Mesothelial cell of epicardium (in vitro differentiated cells): ENCODE data around the gene UGT2B17. TPM values are rescaled to one million over a fixed set of nuclear protein-coding genes. Genes with fewer than 3 reads are reported as not detected.
A peak's percentile ranks its signal among the peaks of the same experiment; 100 is the strongest.

Source experiments
- DNase-seq, 2 experiments: peaks; one replicate each; pipeline ENCODE4 v3.0.0; 2021; ENCODE audit warnings: low spot score in 2 of 2; ENCODE audit not compliant: unreplicated experiment in 2 of 2
- H3K27ac Mint-ChIP-seq: 2 replicates; pipeline ENCODE4 v1.8.0; 2021; ENCODE audit warnings: mixed read lengths
- H3K27me3 Mint-ChIP-seq: 2 replicates; pipeline ENCODE4 v1.8.0; 2021; ENCODE audit warnings: low read depth, mixed read lengths
- H3K36me3 Mint-ChIP-seq: 2 replicates; pipeline ENCODE4 v1.8.0; 2021; ENCODE audit warnings: mixed read lengths
- H3K4me1 Mint-ChIP-seq: 2 replicates; pipeline ENCODE4 v1.8.0; 2021; ENCODE audit warnings: mixed read lengths
- H3K4me3 Mint-ChIP-seq: 2 replicates; pipeline ENCODE4 v1.8.0; 2021; ENCODE audit warnings: mild to moderate bottlenecking, moderate library complexity, mixed read lengths
- H3K9me3 Mint-ChIP-seq: 2 replicates; pipeline ENCODE4 v1.8.0; 2021; ENCODE audit warnings: mixed read lengths
- total RNA-seq: library from RNA; stranded (reverse); gene quantifications from 3 replicates; pipeline ENCODE4 v1.2.1, GENCODE V29; 2021
- TF ChIP-seq, protein P1 (sequence below): fragments of 200-600 bp; sonication (generic); IDR thresholded peaks from one replicate; pipeline ENCODE4 v1.5.0; 2021; ENCODE audit warnings: antibody characterized with exemption; ENCODE audit not compliant: unreplicated experiment

The UGT2B17 gene
- total RNA-seq, 1 donor from 2014 or later = not detected

DNA sequence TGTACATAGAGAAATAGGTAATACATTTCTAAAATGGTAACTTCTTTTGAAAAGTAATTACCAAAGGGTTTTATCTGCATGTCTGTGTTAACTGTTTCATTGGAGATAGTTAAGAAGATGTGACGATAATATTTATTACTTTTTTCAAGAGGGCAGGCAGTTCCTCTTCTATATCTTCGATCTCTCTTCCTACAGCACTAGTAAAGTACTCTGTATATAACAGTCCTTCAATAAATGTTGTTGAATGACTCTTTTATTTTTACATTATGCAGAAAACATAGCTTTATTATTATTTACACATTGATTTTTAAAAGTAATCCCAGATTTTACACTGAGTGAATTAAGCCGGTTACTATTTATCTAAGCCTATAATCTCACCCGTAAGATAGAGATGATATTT, 77.1 kb downstream of the UGT2B17 start:
- Mint-ChIP-seq H3K4me1 (peaks cover 15% of the 10 kb centered on the region), H3K27me3 (no peaks in the 10 kb centered on the region), H3K4me3 (no peak overlapping the region), H3K36me3 (no peaks in the 10 kb centered on the region), H3K9me3 (peaks cover under 1% of the 10 kb centered on the region), H3K27ac (no peak overlapping the region)
- TF ChIP-seq, protein P1, sequence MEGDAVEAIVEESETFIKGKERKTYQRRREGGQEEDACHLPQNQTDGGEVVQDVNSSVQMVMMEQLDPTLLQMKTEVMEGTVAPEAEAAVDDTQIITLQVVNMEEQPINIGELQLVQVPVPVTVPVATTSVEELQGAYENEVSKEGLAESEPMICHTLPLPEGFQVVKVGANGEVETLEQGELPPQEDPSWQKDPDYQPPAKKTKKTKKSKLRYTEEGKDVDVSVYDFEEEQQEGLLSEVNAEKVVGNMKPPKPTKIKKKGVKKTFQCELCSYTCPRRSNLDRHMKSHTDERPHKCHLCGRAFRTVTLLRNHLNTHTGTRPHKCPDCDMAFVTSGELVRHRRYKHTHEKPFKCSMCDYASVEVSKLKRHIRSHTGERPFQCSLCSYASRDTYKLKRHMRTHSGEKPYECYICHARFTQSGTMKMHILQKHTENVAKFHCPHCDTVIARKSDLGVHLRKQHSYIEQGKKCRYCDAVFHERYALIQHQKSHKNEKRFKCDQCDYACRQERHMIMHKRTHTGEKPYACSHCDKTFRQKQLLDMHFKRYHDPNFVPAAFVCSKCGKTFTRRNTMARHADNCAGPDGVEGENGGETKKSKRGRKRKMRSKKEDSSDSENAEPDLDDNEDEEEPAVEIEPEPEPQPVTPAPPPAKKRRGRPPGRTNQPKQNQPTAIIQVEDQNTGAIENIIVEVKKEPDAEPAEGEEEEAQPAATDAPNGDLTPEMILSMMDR = no peak
- DNase-seq = no peak

DNA sequence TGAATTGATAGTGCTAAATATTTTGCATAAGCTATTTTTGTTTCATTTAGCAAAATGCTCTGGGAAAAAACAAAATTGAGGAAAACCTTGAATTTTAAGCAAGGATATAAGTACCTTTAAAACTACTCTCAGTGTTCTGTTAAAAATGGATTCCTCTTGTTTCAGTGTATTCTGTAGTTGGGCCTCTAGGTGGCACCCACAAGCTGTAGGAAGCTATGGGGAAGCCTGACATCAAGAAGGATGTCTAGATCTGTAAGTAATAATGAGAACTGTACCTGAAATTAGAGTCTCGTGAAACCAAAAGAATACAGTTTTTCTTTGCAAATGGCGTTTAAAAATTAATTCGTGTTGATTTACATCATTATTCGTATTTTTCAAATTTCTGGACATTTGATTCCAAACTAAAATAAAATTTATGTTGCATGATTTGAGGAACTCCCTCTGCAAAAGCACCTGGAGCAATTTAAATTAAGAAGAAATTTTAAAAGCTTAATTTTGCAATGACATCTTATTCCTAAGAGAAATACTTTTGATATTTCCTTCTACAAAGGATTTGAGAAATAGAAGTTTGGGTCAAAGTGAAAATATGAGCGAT, 77.6 kb downstream of the UGT2B17 start:
- H3K4me1 Mint-ChIP-seq = peaks cover 18% of the 10 kb centered on the region
- peaks cover 4% of the 10 kb centered on the region for H3K9me3 Mint-ChIP-seq
- TF ChIP-seq, protein P1 = peak; percentile 69
- H3K27ac Mint-ChIP-seq = no peak overlapping the region
- no peaks in the 10 kb centered on the region for H3K27me3 Mint-ChIP-seq
- H3K36me3 Mint-ChIP-seq = no peaks in the 10 kb centered on the region
- peak in 1 of 2 experiments; percentile 51 for DNase-seq
- peak overlapping the region; percentile 10 for H3K4me3 Mint-ChIP-seq

DNA sequence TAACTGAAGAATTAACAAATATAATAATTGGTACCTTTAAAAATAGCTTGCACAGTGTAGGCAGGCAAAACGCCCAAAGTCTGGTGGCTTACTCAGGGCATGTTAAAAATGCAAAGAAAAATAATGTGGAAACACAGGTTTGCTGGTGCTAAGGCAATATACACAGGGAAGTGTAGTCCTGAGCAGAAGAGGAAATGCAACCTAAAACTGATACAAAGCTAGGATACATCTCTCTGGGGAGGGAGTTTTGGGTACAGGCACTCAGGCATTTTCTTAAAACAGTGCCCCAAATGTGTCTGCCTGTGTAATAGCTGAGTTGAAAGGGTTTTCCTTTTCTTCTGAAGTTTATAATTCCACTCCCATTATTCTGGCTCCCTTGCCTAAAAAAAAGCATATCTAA, 81.4 kb downstream of the UGT2B17 start:
- H3K4me1 Mint-ChIP-seq = peaks cover 30% of the 10 kb centered on the region
- no peaks in the 10 kb centered on the region for H3K36me3 Mint-ChIP-seq
- no peak for DNase-seq
- peaks cover 4% of the 10 kb centered on the region for H3K9me3 Mint-ChIP-seq
- H3K27me3 Mint-ChIP-seq = no peaks in the 10 kb centered on the region
- H3K27ac Mint-ChIP-seq = no peak overlapping the region
- no peak overlapping the region for H3K4me3 Mint-ChIP-seq
- TF ChIP-seq, protein P1 = no peak

DNA sequence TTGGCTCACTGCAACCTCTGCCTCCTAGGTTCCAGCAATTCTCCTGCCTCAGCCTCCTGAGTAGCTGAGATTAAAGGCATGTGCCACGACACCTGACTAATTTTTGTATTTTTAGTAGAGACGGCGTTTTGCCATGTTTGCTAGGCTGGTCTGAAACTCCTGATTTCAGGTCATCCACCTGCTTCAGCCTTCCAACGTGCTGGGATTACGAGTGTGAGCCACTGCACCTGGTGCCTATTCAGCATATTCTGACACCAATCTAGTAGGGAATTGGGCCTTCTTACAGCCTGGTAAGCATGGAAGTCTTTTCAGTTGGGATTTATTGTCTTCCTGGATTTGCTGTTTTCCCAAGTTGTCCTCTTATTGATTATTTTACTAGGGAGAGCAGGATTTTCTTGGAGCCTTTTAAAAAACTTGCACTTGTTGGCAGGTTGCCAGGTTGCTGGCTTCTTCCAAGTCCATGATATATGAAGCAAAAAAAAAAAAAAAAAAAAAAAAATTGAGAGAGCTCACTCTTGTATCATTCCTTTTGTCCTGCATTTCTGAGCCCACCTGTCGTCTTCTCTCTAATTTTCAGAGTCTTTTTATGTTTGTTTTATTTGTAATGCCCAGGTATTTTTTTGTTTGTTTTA, 85.2 kb downstream of the UGT2B17 start:
- no peak for DNase-seq
- Mint-ChIP-seq H3K9me3 (peaks cover 9% of the 10 kb centered on the region), H3K4me3 (no peak overlapping the region), H3K27ac (no peak overlapping the region), H3K4me1 (peaks cover 21% of the 10 kb centered on the region), H3K36me3 (no peaks in the 10 kb centered on the region), H3K27me3 (no peaks in the 10 kb centered on the region)
- TF ChIP-seq, protein P1 = no peak

DNA sequence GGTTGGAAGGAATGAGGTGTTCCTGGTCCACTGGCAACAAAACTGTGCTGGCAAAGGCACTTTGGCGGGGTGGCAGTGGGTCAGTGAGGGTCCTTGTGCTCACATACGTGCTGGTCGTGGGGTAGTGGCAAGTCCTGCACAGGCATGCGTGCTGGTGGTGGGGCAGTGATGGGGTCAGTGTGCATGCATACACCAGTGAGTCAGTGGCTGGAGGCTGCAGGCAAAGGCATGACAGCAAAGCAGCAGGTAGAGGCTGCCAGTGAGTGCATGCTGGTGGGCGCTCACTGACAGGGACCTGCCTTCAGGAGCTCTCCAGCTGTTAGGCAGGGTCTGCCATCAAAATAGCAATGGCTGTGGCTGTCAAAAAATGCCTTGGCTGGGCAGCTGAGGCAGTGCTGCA, 86.8 kb downstream of the UGT2B17 start:
- no peaks in the 10 kb centered on the region for H3K36me3 Mint-ChIP-seq
- peaks cover 16% of the 10 kb centered on the region for H3K4me1 Mint-ChIP-seq
- no peak for DNase-seq
- H3K4me3 Mint-ChIP-seq = no peak overlapping the region
- H3K27ac Mint-ChIP-seq = no peak overlapping the region
- H3K9me3 Mint-ChIP-seq = peaks cover 9% of the 10 kb centered on the region
- TF ChIP-seq, protein P1 = no peak
- H3K27me3 Mint-ChIP-seq = no peaks in the 10 kb centered on the region

Other genes with a start within 250 kb of the UGT2B17 start
- 137 to 146 TPM (median 146 TPM) in 3 replicates for gene YTHDC1, start 226.2 kb downstream of the UGT2B17 start, total RNA-seq
- gene TMPRSS11E, start 128.9 kb downstream of the UGT2B17 start, total RNA-seq = 0.11 to 0.51 TPM (median 0.38 TPM) in 3 replicates
- gene UGT2B15, start 94.3 kb upstream of the UGT2B17 start, total RNA-seq = 0.11 TPM in 1 of 3 replicates, not detected in the others
- gene UGT2B10, start 239.7 kb upstream of the UGT2B17 start, total RNA-seq = not detected in 3 replicates